CD14-positive monocyte (primary cell): Measurements from ENCODE around the gene ATG9B. TPM values are rescaled to one million over a fixed set of nuclear protein-coding genes. Genes with fewer than 3 reads are reported as not detected.

Experiments used
- DNase-seq, 3 donors: peaks; one replicate each; pipeline ENCODE4 v3.0.0-alpha.2; 2011 to 2022
- H2AFZ ChIP-seq: 2 replicates; pipeline ENCODE4 v1.6.0; 2012; ENCODE audit warnings: mild to moderate bottlenecking, low read depth, low read length, inconsistent platforms; ENCODE audit not compliant: insufficient read depth, poor library complexity, severe bottlenecking
- H3K27ac ChIP-seq, 2 donors: 1 replicate in 1 of 2; 2 replicates in 1 of 2; pipeline ENCODE4 v1.5.1; 2012 to 2013; ENCODE audit warnings: low read length in 2 of 2, control low read depth in 1 of 2, inconsistent platforms in 1 of 2, low read depth in 1 of 2, mild to moderate bottlenecking in 1 of 2
- H3K27me3 ChIP-seq, 2 donors: one replicate each; pipeline versions ENCODE4 v1.6.0 to v1.6.1; 2011 to 2013; ENCODE audit warnings: low read length in 2 of 2; ENCODE audit not compliant: control insufficient read depth in 2 of 2, insufficient read depth in 2 of 2
- H3K36me3 ChIP-seq, 2 donors: replicated peaks in 1 of 2; 1 replicate in 1 of 2; 2 replicates in 1 of 2; pipeline versions ENCODE4 v1.5.1 to v1.6.1; 2012 to 2013; ENCODE audit warnings: low read length in 2 of 2, control low read depth in 1 of 2, inconsistent platforms in 1 of 2, mild to moderate bottlenecking in 1 of 2; ENCODE audit not compliant: insufficient read depth in 2 of 2, control insufficient read depth in 1 of 2
- H3K4me1 ChIP-seq, 2 donors: 1 replicate in 1 of 2; 2 replicates in 1 of 2; pipeline versions ENCODE4 v1.5.1 to v1.6.1; 2012 to 2013; ENCODE audit warnings: low read length in 2 of 2, control low read depth in 1 of 2, inconsistent platforms in 1 of 2, mild to moderate bottlenecking in 1 of 2, moderate library complexity in 1 of 2; ENCODE audit not compliant: insufficient read depth in 2 of 2, control insufficient read depth in 1 of 2
- H3K4me2 ChIP-seq: replicated peaks from 2 replicates; pipeline ENCODE3; 2012; ENCODE audit warnings: low read length, moderate library complexity, mild to moderate bottlenecking; ENCODE audit not compliant: poor library complexity, severe bottlenecking; ENCODE audit errors: extremely low read depth
- H3K4me3 ChIP-seq, 3 experiments: fragments of 200-600 bp in 1 of 3; sonication (generic) in 1 of 3; replicated peaks in 1 of 3; 1 replicate in 2 of 3; 2 replicates in 1 of 3; pipeline ENCODE4 v1.5.1; 2011 to 2013; ENCODE audit warnings: low read length in 3 of 3, mild to moderate bottlenecking in 3 of 3, control low read depth in 2 of 3, low read depth in 2 of 3, inconsistent platforms in 1 of 3, moderate library complexity in 1 of 3
- H3K79me2 ChIP-seq: 2 replicates; pipeline ENCODE4 v1.6.0; 2012; ENCODE audit warnings: mild to moderate bottlenecking, control low read depth, inconsistent platforms, low read length, moderate library complexity; ENCODE audit not compliant: insufficient read depth
- H3K9ac ChIP-seq: 2 replicates; pipeline ENCODE4 v1.6.0; 2017; ENCODE audit warnings: low read length, mild to moderate bottlenecking; ENCODE audit not compliant: insufficient read depth, poor library complexity, severe bottlenecking
- H3K9me3 ChIP-seq, 2 donors: replicated peaks in 1 of 2; 1 replicate in 1 of 2; 2 replicates in 1 of 2; pipeline versions ENCODE4 v1.5.1 to v1.6.1; 2012 to 2013; ENCODE audit warnings: low read length in 2 of 2, control low read depth in 1 of 2; ENCODE audit not compliant: control insufficient read depth in 1 of 2, insufficient read depth in 1 of 2
- H4K20me1 ChIP-seq: 2 replicates; pipeline ENCODE4 v1.6.0; 2012; ENCODE audit warnings: mild to moderate bottlenecking, low read length, control low read depth, moderate library complexity; ENCODE audit not compliant: insufficient read depth
- H3K27ac Mint-ChIP-seq, 7 donors: one replicate each; pipeline ENCODE4 v1.8.0; 2020; ENCODE audit warnings: mild to moderate bottlenecking in 7 of 7, mixed read lengths in 7 of 7, moderate library complexity in 6 of 7, inconsistent platforms in 2 of 7
- H3K27me3 Mint-ChIP-seq, 3 donors: one replicate each; pipeline ENCODE4 v1.8.0; 2021 to 2022; ENCODE audit warnings: low read depth in 3 of 3, mild to moderate bottlenecking in 3 of 3, mixed read lengths in 3 of 3, moderate library complexity in 3 of 3, inconsistent platforms in 1 of 3
- H3K36me3 Mint-ChIP-seq, 2 donors: one replicate each; pipeline ENCODE4 v1.8.0; 2020; ENCODE audit warnings: mixed read lengths in 2 of 2, inconsistent platforms in 1 of 2, mild to moderate bottlenecking in 1 of 2
- H3K4me1 Mint-ChIP-seq: one replicate; pipeline ENCODE4 v1.8.0; 2020; ENCODE audit warnings: mild to moderate bottlenecking, mixed read lengths
- H3K4me3 Mint-ChIP-seq, 2 donors: one replicate each; pipeline ENCODE4 v1.8.0; 2020; ENCODE audit warnings: mild to moderate bottlenecking in 2 of 2, mixed read lengths in 2 of 2, moderate library complexity in 1 of 2
- H3K9me3 Mint-ChIP-seq, 7 donors: one replicate each; pipeline ENCODE4 v1.8.0; 2020 to 2022; ENCODE audit warnings: mixed read lengths in 7 of 7, mild to moderate bottlenecking in 6 of 7, moderate library complexity in 6 of 7, inconsistent platforms in 2 of 7
- CTCF ChIP-seq: fragments of 200-600 bp; IDR thresholded peaks from one replicate; pipeline ENCODE4 v1.8.0; 2022; ENCODE audit warnings: antibody characterized with exemption, mild to moderate bottlenecking
- WGBS: methylation state at CpG from one replicate; pipeline ENCODE4 v1.1.5; 2013; ENCODE audit warnings: missing lambda C conversion rate; ENCODE audit not compliant: insufficient coverage; 5-methylcytosine and 5-hydroxymethylcytosine counted together
- intact Hi-C, 2 donors: fragments of 100-400 bp; cut with micrococcal nuclease; formaldehyde crosslinking; loops; one replicate each; pipeline versions ENCODE4 v1.15.0 to v1.15.1; 2023
- polyA plus RNA-seq, 3 donors: library from polyadenylated mRNA; depleted of rRNA in 1 of 3; unstranded in 2 of 3; stranded (reverse) in 1 of 3; fragments of 300-500 nt in 2 of 3; fragments of >200 nt in 1 of 3; fragmentation: Illumina TruSeq in 2 of 3; gene quantifications; 1 replicate in 2 of 3; 2 replicates in 1 of 3; pipeline ENCODE4 v1.2.3, GENCODE V29; 2012 to 2021

Gene ATG9B
- polyA plus RNA-seq, 3 donors: 0.21 to 0.30 TPM; not detected in 1

GRCh38 chr7:151017370-151017952 is 6.8 kb downstream of the ATG9B start:
- Mint-ChIP-seq H3K27ac (peak overlapping the region in 3 of 7 donors; percentile 6 to 50 (median 30)), H3K9me3 (peaks cover 0 to 16% (median 3%) of the 10 kb centered on the region in 7 donors)

GRCh38 chr7:151016942-151017341 is 7.4 kb downstream of the ATG9B start:
- Mint-ChIP-seq H3K36me3 (peaks cover 3 to 5% of the 10 kb centered on the region in 2 donors), H3K4me1 (peaks cover 42% of the 10 kb centered on the region), H3K27ac (no peak overlapping the region), H3K27me3 (peaks cover 66 to 93% (median 78%) of the 10 kb centered on the region in 3 donors), H3K9me3 (peaks cover 0 to 21% (median 5%) of the 10 kb centered on the region in 7 donors), H3K4me3 (peak overlapping the region in 1 of 2 donors; percentile 88)
- Histone ChIP-seq H2AFZ (no peak overlapping the region), H3K9ac (no peak overlapping the region), H4K20me1 (no peaks in the 10 kb centered on the region), H3K4me1 (peaks cover 31 to 50% of the 10 kb centered on the region in 2 donors), H3K4me3 (no peak overlapping the region), H3K27ac (no peak overlapping the region), H3K79me2 (no peaks in the 10 kb centered on the region), H3K27me3 (peaks cover 25 to 65% of the 10 kb centered on the region in 2 donors), H3K36me3 (no peaks in the 10 kb centered on the region), H3K9me3 (peaks cover 0 to 6% of the 10 kb centered on the region in 2 donors), H3K4me2 (no peak overlapping the region)
- no peak for DNase-seq
- intact Hi-C loops: loop anchor here in 1 of 2 donors (5.0 kb wide), 1 partner anchor 95 kb away; no protein-coding TSS in a partner anchor
- WGBS: 97% methylated on average over 15 of the region's 15 CpGs
- TF ChIP-seq CTCF: no peak

More at GRCh38 chr7:151017370-151017952, 6.8 kb downstream of the ATG9B start:
- no peak overlapping the region for H3K27ac ChIP-seq
- Mint-ChIP-seq H3K36me3 (peaks cover 3 to 4% of the 10 kb centered on the region in 2 donors), H3K4me3 (peak overlapping the region in 1 of 2 donors; percentile 88), H3K4me1 (peaks cover 41% of the 10 kb centered on the region), H3K27me3 (peaks cover 61 to 88% (median 72%) of the 10 kb centered on the region in 3 donors)
- H3K79me2 ChIP-seq: no peaks in the 10 kb centered on the region
- 44% methylated on average over 9 of the region's 13 CpGs for WGBS
- no peak for TF ChIP-seq CTCF
- H4K20me1 ChIP-seq: no peaks in the 10 kb centered on the region
- H3K4me1 ChIP-seq: peaks cover 31 to 46% of the 10 kb centered on the region in 2 donors
- DNase-seq: no peak
- peak overlapping the region; percentile 51 for H3K4me2 ChIP-seq
- H3K27me3 ChIP-seq: peaks cover 23 to 60% of the 10 kb centered on the region in 2 donors
- H3K9me3 ChIP-seq: peaks cover 0 to 6% of the 10 kb centered on the region in 2 donors
- no peaks in the 10 kb centered on the region for H3K36me3 ChIP-seq
- H3K4me3 ChIP-seq: no peak overlapping the region
- intact Hi-C loops: loop anchor here in 1 of 2 donors (5.0 kb wide), 1 partner anchor 95 kb away; no protein-coding TSS in a partner anchor
- no peak overlapping the region for H3K9ac ChIP-seq
- H2AFZ ChIP-seq: no peak overlapping the region
